ENCODE measurements around the gene FKRP.

DNA sequence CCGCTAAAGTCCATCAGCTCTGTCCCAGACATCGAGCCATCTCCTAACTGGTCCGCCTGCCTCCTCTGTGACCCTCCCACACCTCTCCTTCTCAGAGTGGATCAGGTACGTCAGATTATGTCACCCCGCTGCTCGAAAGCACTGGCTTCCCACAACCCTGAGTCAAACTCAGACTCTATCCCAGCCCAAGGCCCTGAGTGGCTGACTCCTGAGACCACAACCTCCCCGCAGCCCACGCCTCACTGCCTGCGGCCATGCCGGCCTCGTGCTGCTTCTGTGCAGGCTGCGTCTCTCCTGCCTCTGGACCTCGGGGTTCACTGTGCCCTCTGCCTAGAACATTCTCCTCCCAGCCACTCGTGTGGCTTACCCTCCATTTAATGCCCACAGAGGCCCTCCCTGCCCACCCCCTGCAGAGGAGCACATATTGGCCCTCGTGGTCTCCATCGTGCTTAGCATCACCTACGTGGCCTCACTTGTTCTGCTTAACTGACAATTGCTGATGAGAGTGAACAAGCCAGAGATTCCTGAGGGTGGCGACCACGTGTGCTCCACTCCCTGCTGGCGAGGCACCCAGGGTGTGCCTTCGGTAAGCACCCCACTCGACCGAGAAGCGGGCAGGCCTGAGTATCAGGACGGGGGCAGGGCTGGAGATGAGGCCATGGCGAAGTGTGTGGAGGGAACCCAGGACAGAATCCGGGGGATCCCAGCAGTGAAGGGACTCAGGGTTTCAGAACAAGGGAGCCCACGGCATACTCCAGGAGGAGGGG lies 13.5 kb upstream of the FKRP start:
- TF ChIP-seq ISL1 (CRISPR knock-in tag; IDR thresholded peaks at IDR 0.05) (no peak), RARB (CRISPR knock-in tag; IDR thresholded peaks at IDR 0.05) (no peak), OSR1 (CRISPR knock-in tag; IDR thresholded peaks at IDR 0.05) (no peak), PPARA (CRISPR knock-in tag; IDR thresholded peaks at IDR 0.05; ENCODE audit: borderline replicate concordance) (no peak), ZFP30 (CRISPR knock-in tag; IDR thresholded peaks at IDR 0.05) (no peak), ZNF70 (CRISPR knock-in tag; IDR thresholded peaks at IDR 0.05) (no peak)
- TF ChIP-seq, protein P1, sequence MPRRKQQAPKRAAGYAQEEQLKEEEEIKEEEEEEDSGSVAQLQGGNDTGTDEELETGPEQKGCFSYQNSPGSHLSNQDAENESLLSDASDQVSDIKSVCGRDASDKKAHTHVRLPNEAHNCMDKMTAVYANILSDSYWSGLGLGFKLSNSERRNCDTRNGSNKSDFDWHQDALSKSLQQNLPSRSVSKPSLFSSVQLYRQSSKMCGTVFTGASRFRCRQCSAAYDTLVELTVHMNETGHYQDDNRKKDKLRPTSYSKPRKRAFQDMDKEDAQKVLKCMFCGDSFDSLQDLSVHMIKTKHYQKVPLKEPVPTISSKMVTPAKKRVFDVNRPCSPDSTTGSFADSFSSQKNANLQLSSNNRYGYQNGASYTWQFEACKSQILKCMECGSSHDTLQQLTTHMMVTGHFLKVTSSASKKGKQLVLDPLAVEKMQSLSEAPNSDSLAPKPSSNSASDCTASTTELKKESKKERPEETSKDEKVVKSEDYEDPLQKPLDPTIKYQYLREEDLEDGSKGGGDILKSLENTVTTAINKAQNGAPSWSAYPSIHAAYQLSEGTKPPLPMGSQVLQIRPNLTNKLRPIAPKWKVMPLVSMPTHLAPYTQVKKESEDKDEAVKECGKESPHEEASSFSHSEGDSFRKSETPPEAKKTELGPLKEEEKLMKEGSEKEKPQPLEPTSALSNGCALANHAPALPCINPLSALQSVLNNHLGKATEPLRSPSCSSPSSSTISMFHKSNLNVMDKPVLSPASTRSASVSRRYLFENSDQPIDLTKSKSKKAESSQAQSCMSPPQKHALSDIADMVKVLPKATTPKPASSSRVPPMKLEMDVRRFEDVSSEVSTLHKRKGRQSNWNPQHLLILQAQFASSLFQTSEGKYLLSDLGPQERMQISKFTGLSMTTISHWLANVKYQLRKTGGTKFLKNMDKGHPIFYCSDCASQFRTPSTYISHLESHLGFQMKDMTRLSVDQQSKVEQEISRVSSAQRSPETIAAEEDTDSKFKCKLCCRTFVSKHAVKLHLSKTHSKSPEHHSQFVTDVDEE (CRISPR knock-in tag; IDR thresholded peaks at IDR 0.05): no peak
